Stimulated activated naive CD8-positive, alpha-beta T cell treated with anti-CD3 and anti-CD28 coated beads, Interleukin-15, Interleukin-2, amounts not matched to agents 100 U/mL and 50 U/mL, for 24 hours (primary cell): ENCODE data around the gene DHFR.
"Not testable (repeated sequence)": the region's sequence is repeated elsewhere in the genome, so short reads cannot be mapped to it uniquely, and the experiment has no call there.

ENCODE experiments used
- ATAC-seq: fragments of 150-1000 bp; cut with Tn5 transposase; one replicate; pipeline ENCODE4 v1.10.0; 2021
- DNase-seq: peaks from one replicate; pipeline ENCODE4 v3.0.0; 2021

The DHFR gene

DNA sequence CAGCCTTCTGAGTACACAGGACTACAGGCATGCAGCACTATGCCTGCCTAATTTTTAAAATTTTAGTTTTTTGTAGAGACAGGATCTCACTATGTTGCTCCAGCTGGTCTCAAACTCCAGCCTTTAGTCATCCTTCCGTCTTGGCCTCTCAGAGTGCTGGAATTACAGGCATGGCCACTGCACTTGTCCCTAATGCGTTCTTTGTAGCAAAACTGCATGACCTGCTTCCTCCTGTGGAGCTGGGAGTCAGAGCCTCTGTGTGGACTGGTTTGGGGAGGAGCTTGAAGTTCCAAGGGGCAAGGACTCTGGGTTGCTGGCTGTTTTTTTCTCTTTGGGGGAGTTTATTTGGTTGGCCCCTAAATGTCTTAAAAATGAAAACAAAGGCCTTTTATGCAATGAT lies 62.0 kb downstream of the DHFR start:
- no peak for DNase-seq

DNA sequence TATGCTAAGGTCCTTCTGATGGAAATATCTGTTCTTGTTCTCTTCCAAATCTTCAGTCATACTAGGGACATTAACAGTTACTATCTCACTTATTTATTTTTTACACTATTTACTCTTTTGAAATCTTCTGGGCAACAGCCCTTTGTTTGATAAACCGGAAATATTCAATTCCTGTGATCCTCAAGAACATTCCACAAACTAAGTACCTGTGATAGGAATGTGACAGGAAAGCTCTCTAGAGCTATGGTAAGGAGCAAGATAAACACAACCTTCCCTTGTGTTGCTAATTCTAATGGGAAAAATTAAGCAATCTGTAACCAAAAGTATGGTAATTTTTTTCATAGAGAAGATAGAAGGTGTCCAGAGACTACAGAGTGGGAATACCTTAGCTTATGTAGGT lies 62.7 kb downstream of the DHFR start:
- DNase-seq (no peak), ATAC-seq (no peak)

More for the DNA sequence above, 62.0 kb downstream of the DHFR start:
- ATAC-seq, result no peak

DNA sequence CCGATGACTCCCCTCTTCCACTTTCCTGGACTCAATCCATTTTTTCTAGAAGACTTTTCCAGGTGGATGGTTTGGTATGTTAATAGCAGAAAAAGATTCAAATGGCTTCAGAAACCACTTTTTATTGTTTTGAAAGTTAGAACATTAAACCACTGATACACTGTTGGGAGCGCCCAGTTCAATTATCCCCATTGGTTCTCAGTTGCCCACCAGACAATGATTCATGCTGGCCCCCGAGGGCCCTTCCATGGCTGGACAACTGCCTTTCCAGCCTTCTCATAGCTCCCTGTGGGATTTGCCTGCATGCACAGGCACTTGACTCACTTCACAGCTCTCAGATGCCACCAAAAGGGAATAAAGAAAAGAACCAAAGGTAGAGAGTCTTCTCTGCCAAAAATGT lies 63.4 kb downstream of the DHFR start:
- no peak for DNase-seq
- no peak for ATAC-seq

DNA sequence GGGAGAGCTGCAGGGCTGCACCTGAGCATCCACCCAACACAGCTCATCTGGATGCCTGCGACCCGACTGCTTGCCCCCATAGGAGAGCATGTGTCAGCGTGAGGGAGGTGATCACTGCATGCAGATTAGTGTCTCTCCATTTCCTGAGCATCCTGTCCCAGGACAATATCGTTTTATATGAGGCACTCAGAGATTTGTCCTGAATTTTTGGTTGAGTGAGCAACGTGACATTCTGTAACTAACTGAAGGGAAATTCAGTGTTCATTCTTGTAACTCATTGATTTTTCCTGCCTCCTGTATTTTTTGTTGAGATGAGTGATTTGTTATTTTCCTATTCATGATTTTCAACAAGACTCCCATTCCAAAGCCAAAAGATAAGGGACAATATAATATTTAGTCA lies 64.0 kb downstream of the DHFR start:
- ATAC-seq, result no peak
- no peak for DNase-seq

GRCh38 chr5:80588858-80589540 lies 65.8 kb downstream of the DHFR start:
- no peak for ATAC-seq
- DNase-seq, result no peak

DNA sequence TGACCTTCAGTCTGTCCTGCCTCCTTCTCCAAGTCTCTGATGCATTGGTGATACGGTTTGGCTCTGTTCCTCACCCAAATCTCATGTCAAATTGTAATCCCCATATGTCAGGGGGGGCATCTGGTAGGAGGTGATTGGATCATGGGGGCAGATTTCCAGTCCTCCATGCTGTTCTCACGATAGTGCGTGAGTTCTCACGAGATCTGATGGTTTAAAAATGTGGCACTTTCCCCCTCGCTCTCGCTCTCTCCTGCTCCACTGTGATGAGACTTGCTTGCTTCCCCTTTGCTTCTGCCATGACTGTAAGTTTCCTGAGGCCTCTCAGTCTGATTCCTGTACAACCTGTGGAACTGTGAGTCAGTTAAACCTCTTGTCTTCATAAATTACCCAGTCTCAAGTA lies 70.0 kb downstream of the DHFR start:
- no peak for DNase-seq
- no peak for ATAC-seq

DNA sequence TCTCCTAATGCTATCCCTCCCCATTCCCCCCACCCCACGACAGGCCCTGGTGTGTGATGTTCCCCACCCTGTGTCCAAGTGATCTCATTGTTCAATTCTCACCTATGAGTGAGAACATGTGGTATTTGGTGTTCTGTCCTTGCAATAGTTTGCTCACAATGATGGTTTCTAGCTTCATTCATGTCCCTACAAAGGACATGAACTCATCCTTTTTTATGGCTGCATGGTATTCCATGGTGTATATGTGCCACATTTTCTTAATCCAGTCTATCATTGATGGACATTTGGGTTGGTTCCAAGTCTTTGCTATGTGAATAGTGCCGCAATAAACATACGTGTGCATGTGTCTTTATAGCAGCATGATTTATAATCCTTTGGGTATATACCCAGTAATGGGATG lies 74.5 kb downstream of the DHFR start:
- not testable (repeated sequence) for DNase-seq, ATAC-seq

GRCh38 chr5:80579050-80579449 lies 75.7 kb downstream of the DHFR start:
- no peak for DNase-seq
- ATAC-seq, result no peak

- DNase-seq (no peak), ATAC-seq (no peak)
These were observed 77.1 kb downstream of the DHFR start for GRCh38 chr5:80577707-80578106.

DNA sequence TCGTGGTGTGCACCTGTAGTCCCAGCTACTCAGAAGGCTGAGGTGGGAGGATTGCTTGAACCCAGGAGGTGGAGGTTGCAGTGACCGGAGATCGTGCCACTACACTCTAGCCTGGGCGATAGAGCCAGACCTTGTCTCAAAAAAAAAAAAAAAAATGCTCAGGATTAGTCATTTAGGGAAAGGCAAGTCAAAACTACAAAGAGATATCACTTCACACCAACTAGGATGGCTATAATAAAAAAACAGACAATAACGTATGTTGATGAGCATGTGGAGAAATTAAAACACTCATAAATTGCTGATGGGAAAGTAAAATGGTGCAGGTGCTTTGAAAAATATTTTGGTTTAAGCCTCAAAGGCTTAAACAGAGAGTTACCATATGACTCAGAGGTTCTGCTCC lies 78.4 kb downstream of the DHFR start:
- no peak for ATAC-seq
- no peak for DNase-seq
